ENCODE data around the gene C8G. TPM values are rescaled to one million over a fixed set of nuclear protein-coding genes. Genes with fewer than 3 reads are reported as not detected.

C8G gene
- total RNA-seq, 1 donor from 2014 or later = 3.4 TPM

DNA sequence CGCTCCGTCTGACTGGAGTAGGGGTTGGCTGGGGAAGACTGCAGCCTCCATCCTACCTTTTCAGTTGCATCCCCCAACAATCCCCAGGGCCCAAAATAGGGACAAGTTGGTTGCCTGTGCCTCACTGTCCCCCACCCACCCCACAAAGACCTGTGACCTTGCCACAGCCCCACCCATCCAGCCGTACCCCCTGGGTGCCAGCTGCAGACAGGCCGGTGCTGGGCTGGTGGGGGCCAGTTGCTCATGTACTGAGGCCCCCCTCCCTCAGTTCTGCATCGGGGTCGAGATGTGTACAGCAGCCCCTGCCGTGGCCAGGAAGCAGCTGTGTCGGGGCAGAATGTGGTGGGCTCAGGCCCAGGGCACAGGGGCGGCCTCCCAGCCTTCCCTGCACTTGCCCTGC lies 38.1 kb downstream of the C8G start:
- Mint-ChIP-seq H3K27ac (no peak overlapping the region), H3K36me3 (ENCODE audit: low read depth) (no peaks in the 10 kb centered on the region), H3K9me3 (no peaks in the 10 kb centered on the region), H3K4me3 (no peak overlapping the region), H3K4me1 (peaks cover 2% of the 10 kb centered on the region), H3K27me3 (peaks cover 37% of the 10 kb centered on the region)
- no peak for ATAC-seq (ENCODE audit: low read depth)
- CTCF ChIA-PET = no interaction called here
- POLR2A ChIA-PET = no interaction called here
- no peak for DNase-seq
- intact Hi-C loops (cut with micrococcal nuclease) = no loop called here
- TF ChIP-seq CTCF (IDR thresholded peaks at IDR 0.05) = no peak

DNA sequence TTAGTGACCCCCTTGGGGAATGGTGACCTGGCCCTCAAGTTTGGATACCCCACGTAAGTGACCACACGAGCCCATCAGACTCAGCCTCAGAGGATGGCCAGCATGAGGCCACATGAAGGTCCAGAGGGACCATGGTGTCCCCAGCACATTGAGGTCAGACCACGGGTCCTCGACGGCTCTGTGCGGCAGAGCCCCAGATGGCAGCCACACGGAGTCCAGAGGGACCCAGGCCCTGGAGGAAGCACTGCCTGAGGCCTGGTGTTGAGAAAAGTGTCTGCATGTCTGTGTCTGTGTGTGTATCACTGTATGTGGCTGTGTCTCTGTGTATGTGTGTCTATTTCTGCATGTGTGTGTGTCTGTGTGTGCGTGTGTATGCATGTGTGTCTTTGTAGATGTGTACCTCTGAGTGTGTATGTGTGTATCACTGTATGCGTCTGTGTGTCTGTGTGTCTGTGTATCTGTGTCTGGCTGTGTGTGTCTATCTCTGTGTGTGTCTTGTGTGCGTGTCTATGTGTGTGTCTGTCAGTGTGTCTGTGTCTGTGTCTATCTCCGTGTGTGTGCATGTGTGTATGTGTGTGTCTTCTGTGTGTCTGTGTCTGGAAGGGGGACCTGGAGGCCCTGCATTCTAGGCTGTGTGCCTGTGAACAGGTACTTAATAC lies 38.7 kb downstream of the C8G start:
- no peak for DNase-seq
- no peak overlapping the region for H3K27ac Mint-ChIP-seq
- no peaks in the 10 kb centered on the region for H3K9me3 Mint-ChIP-seq
- no peaks in the 10 kb centered on the region for H3K36me3 Mint-ChIP-seq (ENCODE audit: low read depth)
- ATAC-seq (ENCODE audit: low read depth) = no peak
- H3K4me3 Mint-ChIP-seq = no peak overlapping the region
- intact Hi-C loops (cut with micrococcal nuclease) = no loop called here
- no peak for TF ChIP-seq CTCF (IDR thresholded peaks at IDR 0.05)
- ChIA-PET POLR2A (no interaction called here), CTCF (no interaction called here)
- peaks cover 2% of the 10 kb centered on the region for H3K4me1 Mint-ChIP-seq
- H3K27me3 Mint-ChIP-seq = peaks cover 37% of the 10 kb centered on the region

DNA sequence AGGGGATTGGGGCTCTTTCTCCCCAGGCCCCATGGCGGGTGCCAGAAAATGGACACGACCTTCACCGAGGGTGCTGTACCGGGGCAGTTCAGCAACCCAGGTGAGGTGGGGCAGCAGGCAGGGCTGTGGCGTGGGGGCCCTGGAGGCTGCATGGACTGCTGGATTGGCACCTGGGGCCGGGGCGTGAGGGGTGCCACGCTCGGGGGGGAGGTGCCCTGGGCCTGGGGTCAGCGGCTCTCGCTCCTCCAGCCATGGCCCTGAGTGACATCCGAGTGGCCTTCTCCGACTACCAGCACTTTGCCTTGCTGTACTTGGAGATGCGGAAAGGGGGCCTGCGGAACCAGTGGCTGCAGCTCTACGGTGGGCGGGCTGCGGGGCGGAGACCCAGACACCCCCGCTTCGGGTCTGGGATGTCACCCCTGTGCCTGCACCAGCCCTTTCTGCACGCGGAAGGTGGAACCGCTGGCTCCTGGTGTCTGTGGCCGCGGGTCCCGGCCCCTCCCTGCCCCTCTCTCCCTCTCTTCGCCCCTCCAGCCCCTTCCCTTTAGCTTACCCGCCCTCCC lies 39.5 kb downstream of the C8G start:
- CTCF ChIA-PET = no interaction called here
- POLR2A ChIA-PET = no interaction called here
- intact Hi-C loops (cut with micrococcal nuclease) = no loop called here
- no peak for ATAC-seq (ENCODE audit: low read depth)
- peaks cover 2% of the 10 kb centered on the region for H3K4me1 Mint-ChIP-seq
- DNase-seq = no peak
- no peak for TF ChIP-seq CTCF (IDR thresholded peaks at IDR 0.05)
- peaks cover 37% of the 10 kb centered on the region for H3K27me3 Mint-ChIP-seq
- no peak overlapping the region for H3K27ac Mint-ChIP-seq
- no peaks in the 10 kb centered on the region for H3K9me3 Mint-ChIP-seq
- no peak overlapping the region for H3K4me3 Mint-ChIP-seq
- no peaks in the 10 kb centered on the region for H3K36me3 Mint-ChIP-seq (ENCODE audit: low read depth)

- no peak for DNase-seq
- H3K27ac Mint-ChIP-seq = no peak overlapping the region
- peaks cover 2% of the 10 kb centered on the region for H3K4me1 Mint-ChIP-seq
- no peak for ATAC-seq (ENCODE audit: low read depth)
- ChIA-PET CTCF (no interaction called here), POLR2A (no interaction called here)
- H3K9me3 Mint-ChIP-seq = no peaks in the 10 kb centered on the region
- no peak for TF ChIP-seq CTCF (IDR thresholded peaks at IDR 0.05)
- no peak overlapping the region for H3K4me3 Mint-ChIP-seq
- H3K27me3 Mint-ChIP-seq = peaks cover 37% of the 10 kb centered on the region
- no peaks in the 10 kb centered on the region for H3K36me3 Mint-ChIP-seq (ENCODE audit: low read depth)
- intact Hi-C loops (cut with micrococcal nuclease) = no loop called here
These were observed 40.1 kb downstream of the C8G start for GRCh38 chr9:136985027-136985602.

- Mint-ChIP-seq H3K9me3 (no peaks in the 10 kb centered on the region), H3K27ac (no peak overlapping the region), H3K4me3 (no peak overlapping the region)
These were observed 40.8 kb downstream of the C8G start for GRCh38 chr9:136985853-136986252.

More at GRCh38 chr9:136985853-136986252, 40.8 kb downstream of the C8G start:
- no peak for TF ChIP-seq CTCF (IDR thresholded peaks at IDR 0.05)
- DNase-seq (no peak), ATAC-seq (ENCODE audit: low read depth) (no peak)
- H3K36me3 Mint-ChIP-seq (ENCODE audit: low read depth) = no peaks in the 10 kb centered on the region
- peaks cover 31% of the 10 kb centered on the region for H3K27me3 Mint-ChIP-seq
- intact Hi-C loops (cut with micrococcal nuclease) = no loop called here
- H3K4me1 Mint-ChIP-seq = peaks cover 2% of the 10 kb centered on the region
- POLR2A ChIA-PET = interaction anchor here (1.3 kb wide), 1 partner anchor 10 kb away, joined by 3 read pairs; the partner anchor contains the start of gene CLIC3
- CTCF ChIA-PET = no interaction called here
